Activated T-cell treated with anti-CD3 and anti-CD28 coated beads for 24 hours (primary cell): ENCODE data around the gene RDH5.
A peak's percentile ranks its signal among the peaks of the same experiment; 100 is the strongest.

ENCODE experiments used
- DNase-seq: peaks from one replicate; pipeline ENCODE4 v3.0.0-alpha.2; 2020; ENCODE audit warnings: low read depth

The RDH5 gene

GRCh38 chr12:55696141-55696540, 24.1 kb upstream of the RDH5 start:
- no peak for DNase-seq

GRCh38 chr12:55696796-55697462, 23.3 kb upstream of the RDH5 start:
- DNase-seq: no peak

GRCh38 chr12:55697686-55698085, 22.5 kb upstream of the RDH5 start:
- no peak for DNase-seq

- DNase-seq: no peak
Measured at GRCh38 chr12:55698241-55698955, 21.8 kb upstream of the RDH5 start.

GRCh38 chr12:55698965-55699364, 21.2 kb upstream of the RDH5 start:
- no peak for DNase-seq

- DNase-seq: no peak
Measured at GRCh38 chr12:55699471-55700055, 20.6 kb upstream of the RDH5 start.

GRCh38 chr12:55700255-55701018, 19.8 kb upstream of the RDH5 start:
- DNase-seq: no peak

GRCh38 chr12:55702861-55703260, 17.3 kb upstream of the RDH5 start:
- no peak for DNase-seq

GRCh38 chr12:55703288-55703687, 16.9 kb upstream of the RDH5 start:
- no peak for DNase-seq

GRCh38 chr12:55703901-55704761, 16.1 kb upstream of the RDH5 start:
- DNase-seq: no peak

GRCh38 chr12:55704824-55705718, 15.1 kb upstream of the RDH5 start:
- no peak for DNase-seq

- no peak for DNase-seq
Measured at GRCh38 chr12:55705782-55706402, 14.3 kb upstream of the RDH5 start.

- no peak for DNase-seq
Measured at GRCh38 chr12:55706568-55707218, 13.5 kb upstream of the RDH5 start.

GRCh38 chr12:55707219-55707671, 12.9 kb upstream of the RDH5 start:
- no peak for DNase-seq

GRCh38 chr12:55707841-55708694, 12.1 kb upstream of the RDH5 start, which contains the start of gene ITGA7:
ITGA7 (minus strand) TSS chr12:55707904; CDS start chr12:55707682, 222 bp downstream.
- DNase-seq: peak; percentile 44

- DNase-seq: no peak
Measured at GRCh38 chr12:55708695-55709233, 11.4 kb upstream of the RDH5 start.

GRCh38 chr12:55711786-55712553, 8.2 kb upstream of the RDH5 start:
- no peak for DNase-seq
